Subcutaneous adipose tissue (tissue), 4 donors: Measurements from ENCODE around the gene GPR132. TPM values are rescaled to one million over a fixed set of nuclear protein-coding genes. Genes with fewer than 3 reads are reported as not detected.

Experiments
- total RNA-seq, 4 donors: library from RNA; depleted of rRNA; stranded (reverse); fragments of >200 nt; gene quantifications; one replicate each; pipeline ENCODE4 v1.1.0, GENCODE V29; 2016
- TF ChIP-seq, protein P1 (sequence below): fragments of 450-650 bp; IDR thresholded peaks from one replicate; pipeline ENCODE4 v1.5.1; 2016; ENCODE audit warnings: low read depth, mild to moderate bottlenecking, control low read depth, antibody characterized with exemption, moderate library complexity

The GPR132 gene
- total RNA-seq, 4 donors from 2014 or later = 1.3 to 5.5 (median 3.3) TPM

DNA sequence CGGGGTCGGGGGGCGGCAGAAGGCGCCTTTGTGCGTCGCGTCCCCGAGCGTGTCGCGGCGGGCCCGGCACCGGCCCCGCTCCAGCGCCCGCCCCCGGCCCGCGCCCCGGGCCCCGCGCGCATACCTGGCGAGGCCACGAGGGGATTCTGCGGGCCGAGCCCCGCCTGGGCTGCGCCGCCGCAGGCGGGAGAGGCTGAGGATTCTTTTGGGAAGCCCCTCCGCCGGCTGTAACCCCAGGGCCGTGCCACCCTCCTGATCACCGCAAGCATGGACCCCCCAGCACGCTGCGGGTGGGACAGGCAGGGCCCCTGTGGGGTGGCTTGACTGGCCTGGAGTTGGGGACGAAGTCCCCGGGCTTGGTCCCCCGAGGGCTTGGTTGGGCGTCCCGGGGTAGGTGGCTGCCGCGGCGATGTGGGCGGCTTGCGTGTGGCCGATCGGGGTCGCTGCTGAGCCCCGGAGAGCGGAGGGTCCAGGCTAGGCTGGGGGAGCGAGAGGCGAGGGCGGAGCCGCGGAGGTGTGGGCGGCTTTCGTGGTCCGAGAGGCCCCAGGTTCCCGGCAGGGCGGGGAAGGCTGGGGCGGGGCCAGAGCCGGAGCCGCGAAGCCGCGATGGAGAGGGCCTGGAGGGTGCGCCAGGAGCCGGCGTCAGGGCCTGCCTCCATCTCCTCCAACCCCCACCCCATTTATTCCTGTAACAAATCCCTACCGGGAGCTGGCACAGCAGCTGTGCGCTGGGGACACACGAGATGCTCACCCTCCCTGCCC is 28.4 kb upstream of the GPR132 start:
- TF ChIP-seq, protein P1, sequence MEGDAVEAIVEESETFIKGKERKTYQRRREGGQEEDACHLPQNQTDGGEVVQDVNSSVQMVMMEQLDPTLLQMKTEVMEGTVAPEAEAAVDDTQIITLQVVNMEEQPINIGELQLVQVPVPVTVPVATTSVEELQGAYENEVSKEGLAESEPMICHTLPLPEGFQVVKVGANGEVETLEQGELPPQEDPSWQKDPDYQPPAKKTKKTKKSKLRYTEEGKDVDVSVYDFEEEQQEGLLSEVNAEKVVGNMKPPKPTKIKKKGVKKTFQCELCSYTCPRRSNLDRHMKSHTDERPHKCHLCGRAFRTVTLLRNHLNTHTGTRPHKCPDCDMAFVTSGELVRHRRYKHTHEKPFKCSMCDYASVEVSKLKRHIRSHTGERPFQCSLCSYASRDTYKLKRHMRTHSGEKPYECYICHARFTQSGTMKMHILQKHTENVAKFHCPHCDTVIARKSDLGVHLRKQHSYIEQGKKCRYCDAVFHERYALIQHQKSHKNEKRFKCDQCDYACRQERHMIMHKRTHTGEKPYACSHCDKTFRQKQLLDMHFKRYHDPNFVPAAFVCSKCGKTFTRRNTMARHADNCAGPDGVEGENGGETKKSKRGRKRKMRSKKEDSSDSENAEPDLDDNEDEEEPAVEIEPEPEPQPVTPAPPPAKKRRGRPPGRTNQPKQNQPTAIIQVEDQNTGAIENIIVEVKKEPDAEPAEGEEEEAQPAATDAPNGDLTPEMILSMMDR = no peak

DNA sequence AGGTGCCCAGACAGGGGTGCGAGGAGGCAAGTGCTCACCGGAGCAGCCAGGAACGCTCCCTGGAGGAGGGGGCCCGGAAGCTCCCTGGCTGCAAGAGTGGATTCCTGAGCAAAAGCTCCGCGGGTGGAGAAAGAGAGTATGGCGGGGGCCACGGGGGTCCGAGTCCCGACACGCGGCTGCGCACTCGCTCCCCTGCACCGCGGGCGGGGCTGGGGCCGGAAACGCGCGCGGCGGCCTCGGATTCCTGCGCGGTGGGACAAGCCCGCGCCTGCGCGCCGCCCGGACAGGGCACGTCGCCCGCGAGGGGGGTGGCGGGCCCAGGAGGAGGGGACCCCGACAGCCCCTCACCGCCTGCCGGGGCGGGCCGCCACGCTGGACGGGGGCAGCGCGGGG is 27.8 kb upstream of the GPR132 start:
- TF ChIP-seq, protein P1 = no peak

GRCh38 chr14:105092171-105093037 is 27.2 kb upstream of the GPR132 start:
- TF ChIP-seq, protein P1 = no peak

DNA sequence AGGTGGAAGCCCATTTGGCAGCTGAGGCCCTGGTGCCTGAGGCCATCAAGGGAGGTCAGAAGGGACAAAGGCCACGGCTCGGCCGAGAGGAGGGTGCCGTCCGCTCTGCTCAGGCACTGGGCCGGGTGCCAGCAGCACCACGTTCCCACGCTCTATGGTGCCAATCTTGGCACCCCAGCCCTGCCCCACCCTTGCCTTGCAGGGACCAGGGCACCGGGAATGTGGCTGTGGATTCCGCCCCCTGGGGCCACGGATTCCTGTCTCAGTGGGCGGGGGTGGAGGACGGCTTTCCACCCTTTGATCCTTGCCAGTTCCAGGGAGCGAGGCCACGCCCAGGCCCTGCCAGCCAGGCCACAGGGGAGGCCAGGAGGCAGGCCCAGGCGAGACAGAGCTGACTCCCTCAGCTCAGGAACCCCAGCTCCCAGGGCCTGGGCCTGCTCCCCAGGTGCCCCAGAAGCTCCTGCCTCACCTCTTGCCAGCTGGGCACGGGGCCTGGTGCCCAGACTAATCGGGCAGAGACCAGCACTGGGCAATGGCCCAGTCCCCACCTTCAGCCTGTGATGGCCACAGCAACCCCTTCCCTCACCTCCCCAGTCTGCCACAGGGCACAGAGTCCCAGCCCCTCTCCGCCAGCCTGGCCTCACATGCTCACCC is 26.4 kb upstream of the GPR132 start:
- TF ChIP-seq, protein P1 = no peak

DNA sequence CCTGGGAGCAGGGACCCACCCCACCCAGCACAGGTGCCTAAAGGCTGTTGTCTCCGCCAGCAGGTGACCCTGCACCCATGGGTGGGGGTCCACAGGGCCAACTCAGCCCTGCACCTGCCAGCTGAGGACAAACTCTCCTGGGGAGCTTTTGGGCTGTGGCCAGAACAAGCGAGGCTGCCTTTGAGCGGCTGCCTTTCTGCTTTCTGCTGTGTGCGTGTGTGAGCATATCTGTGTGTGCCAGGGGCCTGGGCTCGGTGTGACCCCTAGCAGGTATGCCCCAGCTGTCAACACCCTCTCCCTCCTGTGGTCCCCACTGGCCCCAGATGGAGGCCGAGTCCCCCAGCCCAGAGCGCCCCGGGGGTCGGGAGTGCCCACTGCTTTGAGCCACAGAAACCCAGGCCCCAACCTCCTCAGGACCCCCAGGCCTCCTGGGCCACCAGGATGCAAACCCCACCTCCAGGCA is 25.9 kb upstream of the GPR132 start:
- TF ChIP-seq, protein P1 = no peak

GRCh38 chr14:105090493-105091053 is 25.3 kb upstream of the GPR132 start:
- TF ChIP-seq, protein P1 = no peak
